ENCODE measurements around the gene CSNK1G2. TPM values are rescaled to one million over a fixed set of nuclear protein-coding genes. Genes with fewer than 3 reads are reported as not detected.

CSNK1G2 gene
- total and polyA plus RNA-seq, 2 experiments from 2014 or later, result 39.6 to 147 TPM

GRCh38 chr19:1913781-1914577 is 27.0 kb upstream of the CSNK1G2 start (continued):
- TF ChIP-seq ZNF462 (CRISPR knock-in tag; IDR thresholded peaks at IDR 0.05), result no peak

- no peak overlapping the region for H3K27ac Mint-ChIP-seq
- H3K27me3 Mint-ChIP-seq (ENCODE audit: insufficient read depth, low read depth, poor library complexity), result peaks cover 6% of the 10 kb centered on the region
- H3K4me3 ChIP-seq, result no peak overlapping the region
- no peak for DNase-seq (ENCODE audit: low spot score)
- no peaks in the 10 kb centered on the region; the same call in 1 of the 2 replicates for H3K36me3 ChIP-seq (ENCODE audit: insufficient read depth)
- H3K27ac ChIP-seq (ENCODE audit: low read depth), result no peak overlapping the region
- peaks cover 33% of the 10 kb centered on the region for H3K79me2 ChIP-seq (replicated peaks; ENCODE audit: insufficient read depth)
- H4K20me1 ChIP-seq (replicated peaks; ENCODE audit: insufficient read depth), result peaks cover 7% of the 10 kb centered on the region
- no peaks in the 10 kb centered on the region for H3K9me2 ChIP-seq (ENCODE audit: insufficient read depth)
- H3F3A ChIP-seq (replicated peaks; ENCODE audit: low read depth), result no peaks in the 10 kb centered on the region
- H3K4me1 ChIP-seq (ENCODE audit: insufficient read depth), result no peaks in the 10 kb centered on the region
- no peak overlapping the region for H2AFZ ChIP-seq
- H3K4me1 Mint-ChIP-seq, result no peaks in the 10 kb centered on the region
- H3K36me3 Mint-ChIP-seq (ENCODE audit: low read depth), result peaks cover 24% of the 10 kb centered on the region
- TF ChIP-seq ZNF331 (CRISPR knock-in tag; IDR thresholded peaks at IDR 0.05; ENCODE audit: low read depth) (no peak), POLR2AphosphoS5 (IDR thresholded peaks at IDR 0.05; ENCODE audit: low read depth) (no peak), ETS1 (IDR thresholded peaks at IDR 0.05) (no peak), JUNB (IDR thresholded peaks at IDR 0.05; ENCODE audit: unreplicated experiment) (no peak), EZH2phosphoT487 (IDR thresholded peaks at IDR 0.05; ENCODE audit: unreplicated experiment) (no peak), STAT1 (IDR thresholded peaks at IDR 0.05; ENCODE audit: unreplicated experiment) (no peak)
- no peaks in the 10 kb centered on the region for H3K27me3 ChIP-seq (ENCODE audit: insufficient read depth)
- H3K9me3 Mint-ChIP-seq, result no peaks in the 10 kb centered on the region
- H3K4me3 Mint-ChIP-seq, result no peak overlapping the region
- no peak overlapping the region for H3K4me2 ChIP-seq
- ATAC-seq, result no peak
Observed at GRCh38 chr19:1914826-1915341, 26.1 kb upstream of the CSNK1G2 start.

Data from GM23338 (cell line).